Measurements from ENCODE around the gene OTOG.

The OTOG gene

DNA sequence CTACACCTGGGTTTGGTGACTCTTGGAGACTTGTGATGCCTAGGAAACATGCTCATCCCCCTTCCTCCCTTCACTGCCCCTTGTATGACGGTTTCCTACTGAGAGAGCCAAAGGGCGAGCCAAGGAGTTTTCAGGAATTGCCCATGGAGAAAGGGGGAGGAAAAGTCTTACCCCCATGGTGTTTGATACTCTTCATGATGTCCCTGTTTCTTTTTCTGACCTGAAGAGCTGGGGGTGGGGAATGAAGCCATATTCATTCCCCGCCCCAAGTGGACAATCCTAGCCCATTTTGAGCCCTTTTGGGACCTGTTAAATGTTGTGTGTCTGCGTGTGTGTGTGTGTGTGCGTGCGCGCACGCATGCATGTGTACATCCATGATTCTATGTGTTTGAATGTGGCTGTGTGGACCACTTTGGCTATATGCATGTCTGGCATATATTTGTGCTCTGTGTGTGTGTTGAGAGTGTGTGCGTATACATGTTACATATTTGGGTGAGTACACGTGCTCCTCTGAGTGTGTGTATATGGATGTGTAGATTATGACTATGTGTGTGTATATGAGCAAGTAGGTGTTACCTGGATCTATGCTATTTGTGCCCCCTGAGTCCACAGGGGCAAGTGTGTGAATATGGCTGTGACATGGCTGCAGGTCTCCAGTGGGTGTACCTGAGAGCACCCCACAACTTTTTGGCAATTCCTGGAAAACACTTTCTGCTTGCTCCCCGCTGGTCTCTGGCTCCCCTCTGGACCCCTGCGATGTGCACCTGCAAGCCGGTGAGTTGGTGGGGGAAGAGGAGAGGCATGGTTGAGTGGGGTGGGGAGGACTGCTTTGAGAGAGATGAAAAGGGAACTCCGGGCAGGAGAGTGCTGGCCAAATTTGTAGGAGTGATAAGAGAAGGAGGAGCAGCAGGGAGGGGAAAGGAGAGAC, 24.6 kb downstream of the OTOG start:
- no peaks in the 10 kb centered on the region for H3K4me1 ChIP-seq (ENCODE audit: insufficient read depth, low read length)
- H3K9me3 ChIP-seq (ENCODE audit: control insufficient read depth, insufficient read depth, low read length): no peaks in the 10 kb centered on the region
- no peak overlapping the region for H3K9ac ChIP-seq (ENCODE audit: low read depth, low read length)
- H3K36me3 ChIP-seq (ENCODE audit: insufficient read depth, low read length): no peaks in the 10 kb centered on the region

DNA sequence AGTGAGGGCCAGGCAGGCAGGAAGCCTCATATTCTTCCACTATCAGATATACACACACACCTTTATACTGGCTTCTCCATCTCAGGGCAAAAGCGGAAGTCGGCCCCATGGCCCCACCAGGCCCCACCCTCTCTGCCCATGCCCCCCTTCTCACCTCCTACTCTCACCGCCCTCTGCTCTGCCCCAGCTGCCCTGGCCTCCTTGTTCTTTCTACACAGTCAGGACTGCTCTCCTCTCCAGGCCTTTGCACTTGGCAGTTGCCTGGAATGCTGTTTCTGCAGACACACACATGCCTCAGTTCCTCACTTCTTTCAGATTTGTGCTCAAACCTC, 25.3 kb downstream of the OTOG start:
- Histone ChIP-seq H3K4me1 (ENCODE audit: insufficient read depth, low read length) (no peaks in the 10 kb centered on the region), H3K9me3 (ENCODE audit: control insufficient read depth, insufficient read depth, low read length) (no peaks in the 10 kb centered on the region), H3K36me3 (ENCODE audit: insufficient read depth, low read length) (no peaks in the 10 kb centered on the region), H3K9ac (ENCODE audit: low read depth, low read length) (no peak overlapping the region)

DNA sequence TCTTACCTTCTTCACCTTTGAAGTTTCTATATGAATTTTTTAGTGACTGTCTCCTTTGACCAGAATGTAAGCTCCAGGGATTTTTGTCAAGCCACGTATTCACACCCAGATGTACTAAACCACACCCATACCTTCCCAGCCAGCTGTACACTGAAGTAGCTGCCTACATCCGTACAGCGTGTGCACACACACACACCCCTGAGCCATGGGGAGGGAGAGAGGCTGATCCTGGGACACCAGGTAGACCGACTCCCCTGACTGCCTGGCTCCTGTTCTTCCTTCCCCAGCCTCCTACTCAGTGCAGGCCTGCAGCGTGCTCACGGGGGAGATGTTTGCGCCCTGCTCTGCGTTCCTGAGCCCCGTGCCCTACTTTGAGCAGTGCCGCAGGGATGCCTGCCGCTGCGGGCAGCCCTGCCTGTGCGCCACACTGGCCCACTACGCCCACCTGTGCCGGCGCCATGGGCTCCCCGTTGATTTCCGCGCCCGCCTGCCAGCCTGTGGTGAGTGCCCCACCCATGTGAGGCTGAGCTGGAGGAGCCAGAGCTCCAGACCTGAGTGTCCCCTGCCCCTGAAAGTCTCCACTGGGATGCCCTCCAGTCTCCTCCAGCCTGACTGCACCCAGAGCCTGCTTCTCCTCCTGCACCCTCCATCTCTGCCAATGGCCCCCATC, 25.9 kb downstream of the OTOG start:
- Histone ChIP-seq H3K36me3 (ENCODE audit: insufficient read depth, low read length) (no peaks in the 10 kb centered on the region), H3K9ac (ENCODE audit: low read depth, low read length) (no peak overlapping the region), H3K4me1 (ENCODE audit: insufficient read depth, low read length) (no peaks in the 10 kb centered on the region), H3K9me3 (ENCODE audit: control insufficient read depth, insufficient read depth, low read length) (no peaks in the 10 kb centered on the region)

DNA sequence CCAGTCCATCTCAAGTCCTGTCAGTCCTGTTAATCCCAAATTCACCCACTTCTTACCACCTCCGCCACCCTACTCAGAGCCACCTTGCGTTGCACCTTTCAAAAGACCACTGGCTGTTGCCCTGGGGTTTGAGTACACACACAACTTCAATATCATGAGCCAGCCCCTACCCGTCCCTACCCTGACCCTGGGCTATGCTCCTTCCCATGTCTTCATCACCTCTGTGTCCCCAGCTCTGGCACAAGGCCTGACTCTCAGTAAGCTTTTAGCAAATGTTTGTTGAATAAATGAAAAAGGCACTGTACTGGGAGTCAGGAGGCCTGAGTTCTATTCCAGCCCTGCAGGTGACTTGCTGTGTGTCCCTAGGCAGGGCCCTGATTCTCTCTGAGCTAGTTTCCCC, 26.5 kb downstream of the OTOG start:
- H3K4me1 ChIP-seq (ENCODE audit: insufficient read depth, low read length): no peaks in the 10 kb centered on the region
- H3K36me3 ChIP-seq (ENCODE audit: insufficient read depth, low read length): no peaks in the 10 kb centered on the region
- no peaks in the 10 kb centered on the region for H3K9me3 ChIP-seq (ENCODE audit: control insufficient read depth, insufficient read depth, low read length)
- H3K9ac ChIP-seq (ENCODE audit: low read depth, low read length): no peak overlapping the region

DNA sequence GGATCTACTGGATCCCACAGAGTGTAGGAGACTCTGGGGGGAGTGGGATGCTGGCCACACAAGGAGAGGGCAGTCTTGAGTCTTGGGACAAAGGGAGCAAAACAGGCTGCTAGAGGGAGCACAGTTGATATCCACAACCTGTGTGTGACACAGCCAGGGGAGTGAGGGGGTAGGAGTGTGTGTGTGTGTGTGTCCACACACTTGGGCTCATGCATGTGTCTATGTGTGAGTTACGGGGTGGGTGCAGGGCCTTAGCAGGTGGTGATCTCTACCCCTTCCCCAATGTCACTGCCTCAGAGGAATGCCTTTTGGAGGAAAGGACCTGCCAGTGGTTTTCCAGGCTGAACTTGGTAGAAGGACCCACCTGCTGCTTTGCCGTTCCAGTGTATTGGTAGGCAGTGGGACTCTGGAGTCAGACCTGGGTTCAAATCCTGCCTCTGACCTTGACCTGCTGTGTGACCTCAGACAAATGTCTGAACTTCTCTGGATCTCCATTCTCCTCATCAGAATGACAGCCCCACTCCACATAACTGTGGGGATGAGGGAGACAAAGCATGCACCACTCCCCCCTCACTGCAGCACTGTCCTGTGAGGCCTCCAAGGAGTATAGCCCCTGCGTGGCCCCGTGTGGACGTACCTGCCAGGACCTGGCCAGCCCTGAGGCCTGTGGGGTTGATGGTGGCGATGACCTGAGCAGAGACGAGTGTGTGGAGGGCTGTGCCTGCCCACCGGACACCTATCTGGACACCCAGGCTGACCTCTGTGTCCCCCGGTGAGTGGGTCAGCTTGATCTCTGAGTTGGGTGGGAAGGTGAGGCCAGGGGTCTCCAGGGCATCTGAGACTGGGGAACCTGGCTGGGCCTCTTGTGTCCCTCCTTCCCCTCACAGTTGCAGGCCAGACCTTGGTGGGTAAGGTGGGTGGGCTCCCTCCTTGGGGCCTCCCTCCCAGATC, 27.4 kb downstream of the OTOG start:
- Histone ChIP-seq H3K9me3 (ENCODE audit: control insufficient read depth, insufficient read depth, low read length) (no peaks in the 10 kb centered on the region), H3K36me3 (ENCODE audit: insufficient read depth, low read length) (no peaks in the 10 kb centered on the region), H3K9ac (ENCODE audit: low read depth, low read length) (no peak overlapping the region), H3K4me1 (ENCODE audit: insufficient read depth, low read length) (no peaks in the 10 kb centered on the region)

DNA sequence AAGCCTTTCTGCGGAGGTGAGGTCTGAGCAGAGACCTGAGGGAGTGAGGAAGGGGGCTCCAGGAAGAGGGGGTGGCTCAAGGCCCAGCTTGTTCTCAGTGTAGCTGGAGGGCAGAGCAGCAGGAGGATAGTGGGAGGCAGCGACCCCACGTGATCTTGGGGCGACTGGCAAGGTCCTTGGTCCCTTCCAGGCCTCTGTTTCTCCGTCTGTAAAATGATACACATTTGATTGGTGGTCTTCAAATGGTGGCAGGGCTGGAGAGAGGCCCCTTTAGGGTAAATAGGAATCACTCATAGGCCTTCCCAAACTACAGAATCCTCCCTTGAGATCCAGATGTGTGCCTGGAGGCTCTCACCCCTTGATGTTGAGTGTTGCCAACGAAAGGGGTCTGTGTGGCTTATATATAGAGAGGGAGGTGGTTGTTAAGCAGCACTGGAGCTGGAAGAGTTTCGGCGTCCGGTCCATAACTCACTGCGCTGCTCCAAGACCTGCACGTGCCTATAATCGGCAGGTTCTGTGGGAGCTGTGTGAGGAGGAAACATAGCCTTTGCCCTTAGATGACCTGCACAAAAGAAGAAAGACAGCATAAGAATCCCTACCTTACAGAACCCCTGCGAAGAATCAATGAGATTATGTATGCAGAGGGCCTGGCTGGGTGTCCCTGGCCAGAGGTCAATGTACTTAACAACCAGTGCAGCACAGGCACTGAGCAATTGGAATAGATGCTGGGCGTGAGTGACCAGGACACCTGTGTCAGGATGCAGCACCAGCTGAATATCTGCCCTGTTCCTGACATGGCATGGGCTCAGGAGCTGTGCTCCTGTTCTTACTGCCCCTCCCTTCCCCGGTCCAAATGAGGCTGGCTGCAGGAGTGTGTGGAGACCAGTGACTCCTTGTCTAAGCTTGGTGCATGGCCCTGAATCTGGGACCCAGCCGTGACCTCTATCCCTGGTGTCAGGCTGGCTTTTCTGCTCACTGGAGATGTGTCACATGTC, 28.7 kb downstream of the OTOG start:
- no peaks in the 10 kb centered on the region for H3K9me3 ChIP-seq (ENCODE audit: control insufficient read depth, insufficient read depth, low read length)
- no peaks in the 10 kb centered on the region for H3K36me3 ChIP-seq (ENCODE audit: insufficient read depth, low read length)
- no peak overlapping the region for H3K9ac ChIP-seq (ENCODE audit: low read depth, low read length)
- H3K4me1 ChIP-seq (ENCODE audit: insufficient read depth, low read length): no peaks in the 10 kb centered on the region

DNA sequence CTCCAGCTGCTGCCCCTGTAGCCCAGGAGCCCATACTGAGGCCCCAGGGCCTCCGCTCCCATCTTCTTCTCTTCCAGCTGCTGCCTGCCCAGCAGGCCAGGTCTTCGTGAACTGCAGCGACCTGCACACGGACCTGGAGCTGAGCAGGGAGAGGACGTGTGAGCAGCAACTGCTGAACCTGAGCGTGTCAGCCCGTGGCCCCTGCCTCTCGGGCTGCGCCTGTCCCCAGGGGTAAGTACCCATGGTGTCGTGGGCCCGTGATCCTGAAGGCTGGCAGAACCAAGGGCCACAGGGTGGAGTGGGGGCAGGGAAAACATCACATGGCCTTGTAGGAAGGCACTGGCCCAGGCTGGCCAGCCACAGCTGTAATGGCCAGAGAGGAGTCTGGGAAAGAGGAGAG, 31.2 kb downstream of the OTOG start:
- Histone ChIP-seq H3K36me3 (ENCODE audit: insufficient read depth, low read length) (no peaks in the 10 kb centered on the region), H3K9ac (ENCODE audit: low read depth, low read length) (no peak overlapping the region), H3K4me1 (ENCODE audit: insufficient read depth, low read length) (no peaks in the 10 kb centered on the region), H3K9me3 (ENCODE audit: control insufficient read depth, insufficient read depth, low read length) (no peaks in the 10 kb centered on the region)

DNA sequence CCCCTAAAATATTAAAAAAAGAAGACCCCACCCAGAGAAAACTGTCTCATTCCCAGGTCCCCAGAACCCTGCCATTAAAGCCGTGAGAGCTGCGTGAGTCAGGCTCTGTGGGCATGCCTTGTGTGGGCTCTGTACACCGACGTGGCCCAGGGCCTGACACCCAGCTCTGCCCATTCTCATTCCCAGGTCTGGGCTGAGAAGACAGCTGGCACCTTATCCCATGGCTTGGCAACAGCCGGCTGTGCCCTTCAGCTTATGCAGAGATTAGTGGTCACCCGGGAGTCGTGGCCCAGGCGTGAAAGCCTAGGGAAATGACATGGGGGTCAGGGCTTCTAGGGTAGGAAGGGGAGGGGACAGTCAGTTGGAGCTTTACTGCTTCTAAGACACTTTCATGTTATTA, 31.9 kb downstream of the OTOG start:
- Histone ChIP-seq H3K9ac (ENCODE audit: low read depth, low read length) (no peak overlapping the region), H3K4me1 (ENCODE audit: insufficient read depth, low read length) (no peaks in the 10 kb centered on the region), H3K36me3 (ENCODE audit: insufficient read depth, low read length) (no peaks in the 10 kb centered on the region), H3K9me3 (ENCODE audit: control insufficient read depth, insufficient read depth, low read length) (no peaks in the 10 kb centered on the region)

DNA sequence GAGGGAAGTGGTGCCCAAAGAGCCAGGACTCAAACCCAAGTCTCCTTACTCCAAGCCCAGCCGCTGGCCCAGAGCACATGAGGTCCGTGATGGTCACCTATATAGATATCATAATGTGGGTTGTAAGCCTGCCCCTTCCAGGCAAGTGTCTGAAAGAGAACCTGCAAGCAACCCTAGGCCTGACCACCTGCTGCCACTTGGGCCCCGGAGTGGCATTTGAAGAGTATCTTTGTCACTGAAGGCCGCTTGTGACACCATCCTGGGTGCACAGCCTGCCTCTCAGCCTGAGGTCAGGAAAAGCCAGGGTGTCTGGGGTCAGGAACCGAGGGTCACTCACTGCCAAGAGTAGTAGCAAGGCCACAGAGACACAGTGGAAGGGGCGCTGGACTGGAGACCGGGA, 32.4 kb downstream of the OTOG start:
- Histone ChIP-seq H3K4me1 (ENCODE audit: insufficient read depth, low read length) (no peaks in the 10 kb centered on the region), H3K9me3 (ENCODE audit: control insufficient read depth, insufficient read depth, low read length) (no peaks in the 10 kb centered on the region)

DNA sequence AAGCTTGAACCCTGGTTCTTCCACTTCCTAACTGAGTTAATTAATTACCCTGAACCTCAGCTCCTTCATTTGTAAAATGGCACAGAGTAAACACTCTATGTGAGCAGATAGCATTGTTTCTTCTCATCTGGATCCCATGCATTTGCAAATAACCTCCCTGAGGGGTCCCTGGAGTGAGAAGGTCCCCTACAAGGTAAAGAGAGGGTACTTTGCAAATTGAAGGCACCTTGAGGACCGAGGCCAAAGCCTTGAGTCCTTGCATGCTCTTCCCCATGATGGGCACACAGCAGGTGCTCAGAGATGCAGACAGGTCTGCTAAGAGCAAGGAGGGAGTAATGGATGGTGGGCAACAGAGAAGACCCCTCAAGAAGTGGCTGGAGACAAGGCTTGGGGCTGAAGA, 33.2 kb downstream of the OTOG start:
- no peak overlapping the region for H3K9ac ChIP-seq (ENCODE audit: low read depth, low read length)
- H3K9me3 ChIP-seq (ENCODE audit: control insufficient read depth, insufficient read depth, low read length): no peaks in the 10 kb centered on the region

More for the DNA sequence above, 32.4 kb downstream of the OTOG start:
- H3K36me3 ChIP-seq (ENCODE audit: insufficient read depth, low read length): no peaks in the 10 kb centered on the region
- no peak overlapping the region for H3K9ac ChIP-seq (ENCODE audit: low read depth, low read length)

DNA sequence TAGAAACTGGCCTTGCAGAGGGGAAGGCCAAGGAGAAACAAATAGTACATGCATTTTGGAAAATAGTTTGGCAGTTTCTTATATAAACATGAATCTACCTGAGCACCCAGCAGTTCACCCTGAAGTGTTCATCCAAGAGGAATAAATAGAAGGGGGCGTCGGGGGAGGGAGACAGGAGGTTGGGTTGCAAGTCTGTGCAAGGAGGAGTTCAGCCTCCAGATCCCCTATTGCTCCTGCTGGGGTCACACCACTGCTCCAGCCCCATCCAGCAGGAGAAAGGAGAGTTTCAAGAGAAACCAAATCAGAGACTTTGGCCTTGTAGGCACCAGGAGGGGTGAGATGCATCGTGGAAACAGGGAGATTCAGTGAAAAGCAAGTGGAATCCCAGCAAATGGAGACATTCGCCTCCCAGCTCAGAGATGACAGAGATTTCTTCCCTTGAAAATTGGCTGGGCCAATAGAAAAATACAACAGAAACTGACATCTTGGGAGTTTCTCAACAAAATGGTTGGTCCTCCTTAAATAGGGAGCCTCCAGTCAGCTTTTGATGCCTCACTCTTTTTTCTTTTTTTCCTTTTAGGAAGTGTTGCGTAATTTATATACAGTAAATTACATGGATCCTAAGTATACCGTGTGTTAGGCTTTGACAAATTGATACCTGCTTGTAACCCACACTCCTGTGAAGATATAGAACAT, 34.1 kb downstream of the OTOG start:
- H3K9me3 ChIP-seq (ENCODE audit: control insufficient read depth, insufficient read depth, low read length): no peaks in the 10 kb centered on the region

More for the DNA sequence above, 33.2 kb downstream of the OTOG start:
- no peaks in the 10 kb centered on the region for H3K36me3 ChIP-seq (ENCODE audit: insufficient read depth, low read length)
- H3K4me1 ChIP-seq (ENCODE audit: insufficient read depth, low read length): no peaks in the 10 kb centered on the region

DNA sequence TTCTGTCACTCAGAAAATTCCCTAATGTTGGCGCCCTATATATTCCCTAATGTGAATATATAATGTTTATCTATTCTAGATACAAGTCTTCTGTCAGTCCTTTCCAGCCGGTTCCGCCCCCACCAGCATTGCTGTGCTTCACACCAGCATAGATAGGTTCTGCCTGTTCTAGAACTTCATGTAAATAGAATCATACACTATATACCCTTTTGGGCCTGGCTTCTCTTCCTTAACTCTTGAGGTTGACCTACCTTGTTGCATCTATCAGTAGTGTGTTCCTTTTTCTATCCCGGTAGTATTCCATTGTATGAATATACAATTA, 34.6 kb downstream of the OTOG start:
- no peaks in the 10 kb centered on the region for H3K4me1 ChIP-seq (ENCODE audit: insufficient read depth, low read length)
- no peaks in the 10 kb centered on the region for H3K9me3 ChIP-seq (ENCODE audit: control insufficient read depth, insufficient read depth, low read length)
- H3K9ac ChIP-seq (ENCODE audit: low read depth, low read length): no peak overlapping the region
- no peaks in the 10 kb centered on the region for H3K36me3 ChIP-seq (ENCODE audit: insufficient read depth, low read length)

More for the DNA sequence above, 34.1 kb downstream of the OTOG start:
- H3K4me1 ChIP-seq (ENCODE audit: insufficient read depth, low read length): no peaks in the 10 kb centered on the region
- H3K9ac ChIP-seq (ENCODE audit: low read depth, low read length): no peak overlapping the region
- H3K36me3 ChIP-seq (ENCODE audit: insufficient read depth, low read length): no peaks in the 10 kb centered on the region
